Measurements from ENCODE around the gene MAP2K2.

GRCh38 chr19:4081441-4082129 is 42.3 kb downstream of the MAP2K2 start:
- TF ChIP-seq, protein P1, sequence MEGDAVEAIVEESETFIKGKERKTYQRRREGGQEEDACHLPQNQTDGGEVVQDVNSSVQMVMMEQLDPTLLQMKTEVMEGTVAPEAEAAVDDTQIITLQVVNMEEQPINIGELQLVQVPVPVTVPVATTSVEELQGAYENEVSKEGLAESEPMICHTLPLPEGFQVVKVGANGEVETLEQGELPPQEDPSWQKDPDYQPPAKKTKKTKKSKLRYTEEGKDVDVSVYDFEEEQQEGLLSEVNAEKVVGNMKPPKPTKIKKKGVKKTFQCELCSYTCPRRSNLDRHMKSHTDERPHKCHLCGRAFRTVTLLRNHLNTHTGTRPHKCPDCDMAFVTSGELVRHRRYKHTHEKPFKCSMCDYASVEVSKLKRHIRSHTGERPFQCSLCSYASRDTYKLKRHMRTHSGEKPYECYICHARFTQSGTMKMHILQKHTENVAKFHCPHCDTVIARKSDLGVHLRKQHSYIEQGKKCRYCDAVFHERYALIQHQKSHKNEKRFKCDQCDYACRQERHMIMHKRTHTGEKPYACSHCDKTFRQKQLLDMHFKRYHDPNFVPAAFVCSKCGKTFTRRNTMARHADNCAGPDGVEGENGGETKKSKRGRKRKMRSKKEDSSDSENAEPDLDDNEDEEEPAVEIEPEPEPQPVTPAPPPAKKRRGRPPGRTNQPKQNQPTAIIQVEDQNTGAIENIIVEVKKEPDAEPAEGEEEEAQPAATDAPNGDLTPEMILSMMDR (IDR thresholded peaks at IDR 0.05) = no peak
- TF ChIP-seq POLR2A (IDR thresholded peaks at IDR 0.05) = no peak

Data from body of pancreas (tissue), 4 donors.